ENCODE data around the gene HEATR1. TPM values are rescaled to one million over a fixed set of nuclear protein-coding genes. Genes with fewer than 3 reads are reported as not detected.

The HEATR1 gene
- total RNA-seq, 1 experiment from 2014 or later = 73.0 TPM

- Mint-ChIP-seq H3K27ac (no peak overlapping the region), H3K4me1 (no peaks in the 10 kb centered on the region), H3K4me3 (no peak overlapping the region), H3K36me3 (peaks cover 61% of the 10 kb centered on the region), H3K27me3 (ENCODE audit: low read depth) (no peaks in the 10 kb centered on the region), H3K9me3 (no peaks in the 10 kb centered on the region)
- ATAC-seq (peak; percentile 53; the same call in 1 of the 2 replicates), DNase-seq (ENCODE audit: low spot score) (no peak)
- POLR2A ChIA-PET = no interaction called here
- CTCF ChIA-PET = interaction anchor here (0.9 to 1.0 kb wide), 2 partner anchors 33 to 49 kb away, joined by 3 read pairs; no protein-coding TSS in a partner anchor
- no peak for TF ChIP-seq GRHL2 (CRISPR knock-in tag; IDR thresholded peaks at IDR 0.05; ENCODE audit: insufficient replicate concordance, severe bottlenecking)
These were observed 44.0 kb downstream of the HEATR1 start for GRCh38 chr1:236560213-236560771.

GRCh38 chr1:236558846-236559245 is 45.5 kb downstream of the HEATR1 start:
- Mint-ChIP-seq H3K9me3 (no peaks in the 10 kb centered on the region), H3K4me1 (no peaks in the 10 kb centered on the region), H3K27ac (no peak overlapping the region), H3K4me3 (no peak overlapping the region), H3K36me3 (peaks cover 57% of the 10 kb centered on the region), H3K27me3 (ENCODE audit: low read depth) (no peaks in the 10 kb centered on the region)
- no peak for ATAC-seq
- TF ChIP-seq ZSCAN18 (CRISPR knock-in tag; IDR thresholded peaks at IDR 0.05) = no peak
- no peak for TF ChIP-seq MYBL2 (CRISPR knock-in tag; IDR thresholded peaks at IDR 0.05)
- no peak for TF ChIP-seq CREM (CRISPR knock-in tag; IDR thresholded peaks at IDR 0.05)
- TF ChIP-seq AR (CRISPR knock-in tag; IDR thresholded peaks at IDR 0.05) = no peak
- TF ChIP-seq ZNF232 (CRISPR knock-in tag; IDR thresholded peaks at IDR 0.05) = no peak
- no peak for TF ChIP-seq ZNF317 (CRISPR knock-in tag; IDR thresholded peaks at IDR 0.05; ENCODE audit: borderline replicate concordance, low read depth)
- TF ChIP-seq, protein P1, sequence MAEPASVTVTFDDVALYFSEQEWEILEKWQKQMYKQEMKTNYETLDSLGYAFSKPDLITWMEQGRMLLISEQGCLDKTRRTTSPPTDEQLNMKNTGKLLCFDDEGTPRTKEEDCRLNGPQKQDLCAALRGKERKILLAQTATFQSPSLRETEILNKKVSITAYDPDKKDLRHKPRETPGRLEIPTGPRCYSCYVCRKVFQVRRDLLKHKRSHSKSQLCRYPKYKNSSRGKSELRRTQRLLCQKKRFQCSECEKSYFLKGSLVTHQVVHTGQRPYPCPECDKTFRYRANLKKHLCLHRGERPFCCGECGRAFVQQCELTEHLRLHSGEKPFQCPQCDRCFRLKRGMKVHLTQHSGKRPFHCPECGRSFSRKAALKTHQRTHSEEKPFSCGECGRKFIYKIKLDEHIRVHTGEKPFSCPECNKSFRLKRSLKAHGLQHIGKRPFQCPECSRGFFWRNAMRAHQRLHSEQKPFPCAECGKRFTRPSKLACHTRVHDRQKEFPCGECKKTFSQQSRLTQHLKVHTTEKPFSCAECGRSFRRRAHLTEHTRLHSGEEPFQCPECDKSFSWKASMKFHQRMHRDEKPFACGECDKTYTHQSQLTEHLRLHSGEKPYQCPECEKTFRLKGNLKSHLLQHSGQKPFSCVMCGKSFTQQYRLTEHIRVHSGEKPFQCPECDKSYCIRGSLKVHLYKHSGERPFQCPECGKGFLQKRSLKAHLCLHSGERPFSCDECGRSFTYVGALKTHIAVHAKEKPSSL (CRISPR knock-in tag; conservative IDR thresholded peaks at IDR 0.05) = no peak
- TF ChIP-seq ESRRA (CRISPR knock-in tag; IDR thresholded peaks at IDR 0.05; ENCODE audit: borderline replicate concordance) = no peak
- TF ChIP-seq JAZF1 (CRISPR knock-in tag; IDR thresholded peaks at IDR 0.05) = no peak
- no peak for TF ChIP-seq ZNF671 (CRISPR knock-in tag; IDR thresholded peaks at IDR 0.05)
- TF ChIP-seq, protein P2, sequence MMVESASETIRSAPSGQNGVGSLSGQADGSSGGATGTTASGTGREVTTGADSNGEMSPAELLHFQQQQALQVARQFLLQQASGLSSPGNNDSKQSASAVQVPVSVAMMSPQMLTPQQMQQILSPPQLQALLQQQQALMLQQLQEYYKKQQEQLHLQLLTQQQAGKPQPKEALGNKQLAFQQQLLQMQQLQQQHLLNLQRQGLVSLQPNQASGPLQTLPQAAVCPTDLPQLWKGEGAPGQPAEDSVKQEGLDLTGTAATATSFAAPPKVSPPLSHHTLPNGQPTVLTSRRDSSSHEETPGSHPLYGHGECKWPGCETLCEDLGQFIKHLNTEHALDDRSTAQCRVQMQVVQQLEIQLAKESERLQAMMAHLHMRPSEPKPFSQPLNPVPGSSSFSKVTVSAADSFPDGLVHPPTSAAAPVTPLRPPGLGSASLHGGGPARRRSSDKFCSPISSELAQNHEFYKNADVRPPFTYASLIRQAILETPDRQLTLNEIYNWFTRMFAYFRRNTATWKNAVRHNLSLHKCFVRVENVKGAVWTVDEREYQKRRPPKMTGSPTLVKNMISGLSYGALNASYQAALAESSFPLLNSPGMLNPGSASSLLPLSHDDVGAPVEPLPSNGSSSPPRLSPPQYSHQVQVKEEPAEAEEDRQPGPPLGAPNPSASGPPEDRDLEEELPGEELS (CRISPR knock-in tag; IDR thresholded peaks at IDR 0.05) = no peak
- no peak for TF ChIP-seq ZNF532 (CRISPR knock-in tag; IDR thresholded peaks at IDR 0.05; ENCODE audit: borderline replicate concordance)
- TF ChIP-seq NFYB (CRISPR knock-in tag; conservative IDR thresholded peaks at IDR 0.05; ENCODE audit: low read depth) = no peak
- no peak for TF ChIP-seq HMGA2 (CRISPR knock-in tag; IDR thresholded peaks at IDR 0.05)
- no peak for TF ChIP-seq MLX (CRISPR knock-in tag; IDR thresholded peaks at IDR 0.05)
- no peak for DNase-seq (ENCODE audit: low spot score)
- ChIA-PET POLR2A (no interaction called here), CTCF (interaction anchor here (0.5 to 0.9 kb wide), 2 partner anchors 11 to 963 kb away, joined by 3 read pairs; no protein-coding TSS in a partner anchor)

Measured in WTC11 (cell line).